Measurements from ENCODE around the gene DLGAP1. TPM values are rescaled to one million over a fixed set of nuclear protein-coding genes. Genes with fewer than 3 reads are reported as not detected.
"Not testable (repeated sequence)": the region's sequence is repeated elsewhere in the genome, so short reads cannot be mapped to it uniquely, and the experiment has no call there.

The DLGAP1 gene
- total RNA-seq, 1 donor from 2014 or later: 2.0 TPM

DNA sequence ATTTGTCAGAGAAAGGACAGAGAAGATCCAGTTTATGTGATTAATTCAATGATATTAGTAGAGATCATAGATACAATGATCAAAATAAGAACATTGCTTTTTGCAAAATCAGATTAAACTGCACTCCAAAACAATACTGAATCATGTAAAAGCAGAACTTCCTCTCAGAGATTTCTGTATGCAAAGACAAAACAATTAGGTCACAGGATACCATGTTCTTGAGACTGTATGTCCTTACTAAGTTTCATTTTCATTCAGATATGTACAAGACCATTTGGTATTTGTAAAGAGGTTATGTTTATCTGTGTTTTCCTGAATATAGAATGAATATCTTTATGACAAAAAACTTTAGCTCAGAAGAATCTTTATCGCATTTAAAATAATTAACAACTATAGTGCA, 161.8 kb downstream of the DLGAP1 start:
- DNase-seq (ENCODE audit: extremely low read depth, low read depth, low spot score): no peak

DNA sequence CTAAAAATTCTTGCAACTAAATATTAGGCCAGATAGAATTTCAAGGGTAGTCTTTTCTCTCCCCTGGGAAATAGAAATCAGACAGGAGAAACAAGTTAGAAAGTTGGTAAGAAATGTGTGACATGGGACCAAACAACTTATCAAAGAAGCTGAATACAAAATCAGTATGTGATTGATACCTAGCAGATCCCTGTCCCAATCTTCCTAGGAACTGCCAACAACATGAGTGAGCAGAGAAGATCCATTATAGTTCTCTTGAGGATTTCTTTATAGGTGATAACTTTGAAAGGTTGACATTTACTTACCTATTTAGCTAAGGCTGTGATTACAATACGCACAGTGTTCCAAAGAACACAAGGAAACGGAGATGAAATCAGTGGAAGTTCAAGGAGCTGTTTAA, 162.4 kb downstream of the DLGAP1 start:
- no peak for DNase-seq (ENCODE audit: extremely low read depth, low read depth, low spot score)

DNA sequence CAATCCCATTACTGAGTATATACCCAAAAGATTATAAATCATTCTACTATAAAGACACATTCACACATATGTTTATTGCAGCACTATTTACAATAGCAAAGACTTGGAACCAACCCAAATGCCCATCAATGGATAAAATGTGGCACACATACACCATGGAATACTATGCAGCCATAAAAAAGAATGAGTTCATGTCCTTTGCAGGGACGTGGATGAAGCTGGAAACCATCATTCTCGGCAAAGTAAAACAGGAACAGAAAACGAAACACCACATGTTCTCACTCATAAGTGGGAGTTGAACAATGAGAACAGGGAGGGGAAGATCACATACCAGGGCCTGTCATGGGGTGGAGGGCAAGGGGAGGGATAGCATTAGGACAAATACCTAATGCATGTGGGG, 167.8 kb downstream of the DLGAP1 start:
- DNase-seq (ENCODE audit: extremely low read depth, low read depth, low spot score): not testable (repeated sequence)

DNA sequence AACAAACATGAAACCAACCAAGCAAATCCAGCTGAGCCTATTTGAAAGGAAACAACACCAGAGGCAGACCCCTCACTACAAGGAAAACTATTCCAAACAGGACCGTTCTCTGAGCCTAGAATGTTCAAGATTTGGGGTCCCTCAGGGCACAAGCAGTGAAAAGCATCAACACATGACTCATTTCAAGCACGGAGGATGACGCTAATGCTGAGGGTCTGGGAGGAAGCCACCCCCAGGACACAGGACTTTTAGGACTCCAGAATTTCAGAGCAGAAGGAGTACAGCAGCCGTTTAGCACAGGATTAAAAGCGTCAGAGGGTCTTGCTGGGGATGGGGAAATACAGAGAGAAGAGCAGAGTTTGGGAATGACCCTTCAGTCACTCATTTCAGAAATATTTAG, 168.9 kb downstream of the DLGAP1 start:
- DNase-seq (ENCODE audit: extremely low read depth, low read depth, low spot score): no peak

DNA sequence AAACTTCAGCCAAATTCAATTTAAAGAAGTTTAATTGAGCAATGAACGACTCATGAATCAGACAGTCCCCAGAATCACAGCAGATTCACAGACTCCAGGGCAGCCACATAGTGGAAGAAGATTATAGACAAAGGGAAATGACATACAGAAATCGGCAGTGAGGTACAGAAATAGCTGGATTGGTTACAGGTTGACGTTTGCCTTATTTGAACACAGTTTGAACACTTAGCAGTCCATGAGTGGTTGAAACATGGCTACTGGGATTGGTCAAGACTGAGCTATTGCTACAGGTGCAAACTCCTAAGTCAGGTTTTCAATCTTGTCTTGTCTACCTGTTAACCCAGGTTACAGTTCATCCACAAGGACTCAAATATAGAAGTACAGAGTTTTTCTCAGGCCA, 169.6 kb downstream of the DLGAP1 start:
- DNase-seq (ENCODE audit: extremely low read depth, low read depth, low spot score): no peak

DNA sequence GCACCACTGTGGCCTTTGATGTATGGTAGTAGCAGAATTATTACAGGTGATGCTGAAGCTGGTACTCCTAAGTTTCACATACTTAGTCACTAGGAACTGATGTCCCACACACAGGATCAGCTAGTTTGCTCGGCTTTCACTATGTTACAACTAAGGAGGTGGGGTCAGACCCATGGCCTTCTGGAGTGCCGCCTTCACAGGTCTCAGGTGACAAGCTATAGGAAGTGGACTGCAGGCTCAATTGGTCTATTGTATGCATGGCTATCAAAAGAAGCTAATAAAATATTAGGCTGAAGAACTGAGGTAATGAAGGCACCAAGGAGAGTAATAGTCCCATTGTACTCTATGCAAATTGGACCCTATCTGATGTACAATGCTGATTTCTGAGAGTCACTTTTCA, 170.6 kb downstream of the DLGAP1 start:
- no peak for DNase-seq (ENCODE audit: extremely low read depth, low read depth, low spot score)

DNA sequence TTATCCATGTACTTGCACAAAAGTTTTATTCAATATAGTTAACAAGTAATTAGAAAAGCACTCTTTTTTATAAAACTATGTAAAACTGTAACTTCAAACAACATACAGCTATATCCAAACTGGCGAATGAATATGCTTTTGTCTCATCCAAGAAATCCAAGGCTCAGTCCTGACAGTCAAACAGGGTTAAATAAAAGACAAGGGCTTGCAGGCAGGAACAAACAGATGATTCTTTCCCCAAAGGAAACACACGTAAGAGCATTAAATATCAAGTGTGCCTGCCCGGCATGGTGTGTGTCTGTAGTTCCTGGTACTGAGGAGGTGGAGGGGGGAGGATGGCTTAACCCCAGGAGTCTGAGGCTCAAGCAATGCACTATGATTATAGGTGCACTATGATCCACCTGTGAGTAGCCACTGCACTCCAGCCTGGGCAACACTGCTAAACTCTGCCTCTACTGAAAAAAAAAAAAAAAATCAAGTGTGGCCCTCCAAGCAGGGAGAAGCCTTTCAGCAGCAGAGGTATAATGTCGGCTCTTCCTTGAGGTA, 171.3 kb downstream of the DLGAP1 start:
- DNase-seq (ENCODE audit: extremely low read depth, low read depth, low spot score): no peak

DNA sequence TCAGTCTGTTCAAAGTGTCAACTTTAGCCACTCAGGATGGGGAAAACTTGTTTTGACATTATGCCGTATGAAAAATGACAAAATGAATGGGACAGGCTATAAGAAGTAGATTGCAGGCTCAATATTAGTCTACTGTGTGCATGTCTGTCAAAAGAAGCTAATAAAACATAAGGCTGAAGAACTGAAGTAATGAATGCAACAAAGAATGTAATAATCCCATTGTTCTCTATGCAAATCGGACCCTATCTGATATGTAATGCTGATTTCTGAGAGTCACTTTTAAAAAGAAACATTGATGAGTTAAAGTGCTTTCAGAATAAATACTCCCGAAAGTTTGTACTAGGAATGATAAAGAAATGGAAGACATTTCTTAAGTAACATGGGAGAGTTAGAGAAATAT, 172.2 kb downstream of the DLGAP1 start:
- no peak for DNase-seq (ENCODE audit: extremely low read depth, low read depth, low spot score)

DNA sequence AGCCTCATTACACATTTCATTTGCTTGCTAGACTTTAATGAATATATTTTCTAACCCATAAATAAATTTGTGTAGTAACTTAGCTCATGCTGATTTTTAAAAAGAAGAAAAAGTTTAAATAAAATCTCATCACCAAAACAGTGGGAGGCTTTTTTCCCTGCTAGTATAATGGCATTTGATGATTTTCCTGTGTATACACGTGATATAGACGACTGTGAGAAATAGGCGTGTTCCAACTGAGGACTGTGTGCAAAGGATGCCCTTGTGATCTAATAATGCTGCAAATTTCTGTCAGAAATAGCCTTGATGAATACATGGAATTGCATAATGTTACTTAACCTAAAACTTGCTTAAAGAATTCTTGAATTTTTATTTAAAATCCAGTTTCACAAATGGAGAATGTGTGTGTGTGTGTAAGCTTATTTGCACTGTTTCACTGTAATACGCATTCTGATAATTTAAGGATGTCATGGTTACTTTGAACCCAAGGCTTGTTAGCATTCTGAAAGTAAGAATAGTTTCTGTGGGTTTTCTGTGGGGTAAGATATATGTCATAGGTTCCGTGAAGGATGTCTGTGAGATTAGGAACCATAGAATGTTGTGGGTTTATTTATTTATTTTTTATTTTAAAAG, 178.0 kb downstream of the DLGAP1 start:
- no peak for DNase-seq (ENCODE audit: extremely low read depth, low read depth, low spot score)

DNA sequence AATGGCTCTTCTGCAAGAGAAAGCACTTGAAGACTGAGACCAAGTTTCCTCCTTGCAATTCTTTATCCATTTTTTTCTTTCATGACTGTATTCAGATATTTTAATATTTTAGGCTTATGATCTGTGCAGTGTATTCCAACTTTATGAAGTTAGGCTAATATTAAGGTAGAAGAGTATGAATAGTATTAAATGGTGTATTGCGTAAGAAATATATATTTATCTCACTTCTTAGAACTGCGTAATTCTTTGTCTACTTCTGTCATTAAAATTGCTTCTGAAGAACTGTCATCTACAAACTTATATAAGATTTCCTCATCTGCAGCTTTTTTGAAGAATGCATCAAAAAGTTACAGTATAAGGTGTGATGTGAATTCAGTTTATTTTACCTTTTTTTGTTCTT, 183.2 kb downstream of the DLGAP1 start:
- no peak for DNase-seq (ENCODE audit: extremely low read depth, low read depth, low spot score)

DNA sequence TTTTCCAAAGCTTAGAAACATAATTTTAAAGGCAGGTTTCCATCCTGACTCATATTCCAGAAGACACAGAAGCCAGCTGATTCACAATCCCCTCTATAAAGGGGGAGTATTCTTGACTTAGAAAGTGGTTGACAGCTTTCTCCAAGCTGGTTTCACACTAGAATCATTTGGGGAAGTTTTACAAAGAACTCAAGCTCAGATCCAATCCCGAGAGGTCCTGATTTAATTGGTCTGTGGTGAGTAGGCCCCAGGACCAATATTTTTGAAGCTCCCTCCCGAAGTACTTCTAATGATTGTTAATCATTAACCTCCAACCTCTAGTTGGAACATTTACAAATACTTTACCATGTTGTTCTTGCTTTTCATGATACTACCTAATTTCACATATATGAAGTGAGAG, 184.1 kb downstream of the DLGAP1 start:
- no peak for DNase-seq (ENCODE audit: extremely low read depth, low read depth, low spot score)

DNA sequence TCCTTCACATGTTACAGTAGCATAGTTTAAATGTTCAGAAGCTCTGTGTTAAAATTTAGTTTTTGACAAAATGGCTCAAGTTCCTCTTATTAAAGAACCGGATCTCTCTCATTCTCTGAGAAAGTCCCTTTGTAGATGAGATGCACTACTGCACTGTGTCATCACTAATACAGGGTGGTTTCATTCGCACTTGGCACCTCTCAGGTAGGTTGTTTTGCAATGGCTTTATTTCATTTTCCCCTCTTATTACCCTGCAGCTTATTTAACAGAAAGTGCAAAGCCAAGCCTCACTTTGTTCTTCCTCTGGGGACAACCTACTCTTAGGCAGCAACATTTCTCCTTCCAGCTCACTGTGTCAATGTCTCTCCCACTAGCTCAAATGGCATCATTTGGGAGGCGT, 185.1 kb downstream of the DLGAP1 start:
- DNase-seq (ENCODE audit: extremely low read depth, low read depth, low spot score): no peak

DNA sequence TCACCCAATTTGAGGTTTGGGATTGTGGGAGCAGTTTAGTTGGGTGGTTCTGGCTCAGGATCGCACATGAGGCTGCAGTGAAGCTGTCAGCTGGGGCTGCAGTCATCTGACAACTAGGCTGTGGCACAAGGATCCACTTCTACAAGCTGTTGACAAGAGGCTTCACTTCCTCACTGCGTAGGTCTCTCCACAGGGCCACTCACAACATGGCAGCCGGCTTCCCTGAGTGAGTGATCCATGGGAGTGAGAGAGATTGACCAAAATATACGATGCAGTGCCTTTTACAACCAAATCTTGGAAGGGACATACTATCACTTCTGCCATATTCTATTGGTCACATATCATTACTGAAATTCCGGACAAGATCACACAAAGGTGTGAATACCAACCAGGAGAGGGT, 187.5 kb downstream of the DLGAP1 start:
- no peak for DNase-seq (ENCODE audit: extremely low read depth, low read depth, low spot score)

DNA sequence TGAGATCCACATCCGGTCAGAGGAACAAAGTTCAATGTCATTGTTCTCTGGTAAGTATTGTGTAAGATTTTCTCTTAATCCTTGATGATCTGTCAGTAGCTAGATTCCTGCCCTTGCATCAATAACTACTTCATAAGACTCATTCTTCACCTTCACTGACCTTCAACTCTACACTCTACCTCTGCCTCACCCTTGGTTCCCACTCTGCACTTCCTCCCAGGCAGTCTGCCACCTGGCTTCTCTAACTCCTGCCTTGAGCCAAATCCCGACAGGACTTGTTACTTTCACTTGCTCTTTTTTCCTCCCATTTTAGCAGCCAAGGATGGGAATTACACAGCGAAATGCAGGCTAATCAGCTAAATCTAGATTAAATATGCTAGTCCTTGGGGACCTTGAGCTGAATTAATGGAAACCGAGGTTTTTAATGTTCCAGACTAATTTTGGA, 190.7 kb downstream of the DLGAP1 start:
- no peak for DNase-seq (ENCODE audit: extremely low read depth, low read depth, low spot score)

DNA sequence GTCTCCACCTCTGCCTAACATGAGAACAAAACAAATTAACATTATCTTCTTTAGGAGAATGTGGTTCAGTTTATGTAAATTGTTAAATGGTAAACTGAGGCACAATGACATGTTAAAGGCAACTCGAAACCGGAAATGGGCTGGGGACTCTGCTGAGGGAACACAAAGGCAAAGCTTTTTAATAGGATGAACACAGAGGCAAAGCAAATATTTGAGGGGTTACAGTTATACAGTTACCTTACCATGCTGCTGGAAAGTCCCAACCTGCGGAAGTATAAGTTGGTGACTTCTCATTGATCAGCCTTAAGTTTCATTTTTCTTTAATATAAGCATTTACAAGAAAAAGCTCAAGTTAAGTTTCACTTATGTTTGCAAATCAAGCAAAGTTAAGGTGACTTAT, 195.0 kb downstream of the DLGAP1 start:
- no peak for DNase-seq (ENCODE audit: extremely low read depth, low read depth, low spot score)

DNA sequence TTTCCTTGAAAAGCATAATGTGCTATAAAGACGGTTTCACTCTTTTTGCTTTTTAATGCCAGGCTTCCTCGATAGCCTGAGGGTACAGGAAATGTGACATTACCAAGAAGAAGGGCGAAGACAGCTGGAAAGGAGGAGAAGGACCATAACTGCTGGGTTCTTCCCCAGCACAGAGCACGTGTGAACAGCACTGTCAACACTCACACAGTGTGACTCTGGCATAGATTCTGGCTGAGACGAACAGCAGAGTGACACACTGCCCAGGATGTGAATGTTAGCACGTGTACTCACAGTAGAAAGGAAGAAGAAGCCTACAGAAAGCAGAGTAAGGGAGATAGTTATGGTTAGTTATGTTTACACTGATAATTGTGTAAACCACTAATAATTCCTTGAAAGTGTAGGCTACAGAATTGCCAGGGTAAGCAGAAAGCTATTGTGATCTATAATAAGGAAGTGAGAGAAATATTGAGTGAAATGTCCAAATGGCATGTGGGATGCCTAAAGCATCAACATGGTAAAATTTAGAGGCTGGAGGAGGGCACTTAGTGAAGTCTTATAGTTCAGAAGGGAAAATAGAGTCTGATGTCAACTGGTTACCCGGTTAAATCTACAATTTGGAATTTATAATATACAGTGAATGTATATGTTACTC, 198.2 kb downstream of the DLGAP1 start:
- DNase-seq (ENCODE audit: extremely low read depth, low read depth, low spot score): no peak

DNA sequence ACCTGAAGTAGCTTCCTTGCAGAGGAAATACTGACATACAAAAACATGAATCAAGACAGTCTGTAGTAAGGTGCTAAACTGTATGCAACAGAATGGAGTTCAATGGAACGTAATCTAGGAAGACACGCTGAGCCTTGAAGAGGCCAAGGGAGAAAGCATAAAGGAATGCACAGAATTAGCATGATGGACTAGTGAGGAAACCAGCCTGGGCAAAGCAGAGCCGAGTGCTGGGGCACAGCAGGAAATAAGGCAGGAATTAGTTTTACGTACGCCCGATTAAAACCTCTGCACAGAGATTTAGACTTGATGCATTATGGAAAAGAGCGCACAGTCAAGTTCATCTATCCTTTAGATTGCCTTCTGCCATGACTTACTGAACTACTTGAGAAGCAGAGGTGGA, 200.3 kb downstream of the DLGAP1 start:
- DNase-seq (ENCODE audit: extremely low read depth, low read depth, low spot score): no peak

DNA sequence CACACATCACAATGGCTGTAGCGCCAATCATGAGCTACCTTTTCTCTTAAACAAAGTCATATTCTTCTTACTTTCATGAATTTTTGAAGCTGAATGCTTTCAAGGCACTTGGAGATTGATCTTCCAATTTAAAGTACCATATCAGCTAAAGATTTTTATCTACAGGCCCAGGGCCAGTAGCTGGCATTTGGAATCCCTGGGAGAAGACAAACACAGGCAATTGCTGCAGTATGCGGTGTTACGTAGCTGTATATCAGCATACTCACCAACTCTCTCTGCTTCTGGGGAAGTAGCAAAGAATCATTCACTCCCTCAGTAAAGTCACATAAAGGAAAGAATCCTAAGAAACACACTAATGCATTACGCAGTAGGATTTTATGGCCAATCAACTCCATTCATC, 202.3 kb downstream of the DLGAP1 start:
- no peak for DNase-seq (ENCODE audit: extremely low read depth, low read depth, low spot score)

DNA sequence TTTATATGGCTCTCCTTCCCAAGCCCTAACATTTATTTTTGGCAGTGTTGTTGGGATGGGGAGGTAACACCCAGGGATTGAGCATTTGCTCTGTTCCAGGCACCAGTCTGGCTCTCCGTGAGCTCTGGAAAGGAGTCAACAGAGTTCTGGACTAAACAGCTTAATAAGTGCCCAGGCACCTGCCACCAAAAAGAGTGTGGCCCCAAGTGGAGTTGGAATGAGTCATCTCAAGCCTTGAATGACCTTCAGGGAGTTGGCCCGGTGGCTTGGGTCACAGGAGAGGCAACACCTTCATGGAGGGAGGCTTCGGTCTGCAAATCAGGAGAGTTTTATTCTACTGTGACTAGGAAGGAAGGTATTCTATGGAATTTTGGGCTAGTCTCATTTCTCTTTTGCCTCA, 203.2 kb downstream of the DLGAP1 start:
- no peak for DNase-seq (ENCODE audit: extremely low read depth, low read depth, low spot score)

DNA sequence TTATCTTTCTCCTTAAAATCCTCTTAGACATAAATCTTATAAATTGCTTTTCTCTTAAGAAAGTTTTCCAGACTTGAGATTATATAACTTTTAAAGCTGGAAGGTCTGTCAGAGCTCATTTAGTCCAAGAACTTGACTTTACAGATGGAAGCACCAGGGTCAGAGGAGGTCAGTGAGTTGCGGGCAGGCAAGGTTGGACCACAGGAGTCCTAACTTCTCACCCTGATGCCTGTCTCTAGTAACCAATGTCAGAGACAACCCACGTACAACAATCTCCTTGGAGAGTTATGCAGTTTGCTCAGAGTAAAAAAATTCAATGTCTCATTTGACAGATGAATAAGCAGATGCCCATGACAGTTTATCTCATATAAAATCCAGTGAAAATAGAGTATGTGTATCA, 203.9 kb downstream of the DLGAP1 start:
- no peak for DNase-seq (ENCODE audit: extremely low read depth, low read depth, low spot score)

DNA sequence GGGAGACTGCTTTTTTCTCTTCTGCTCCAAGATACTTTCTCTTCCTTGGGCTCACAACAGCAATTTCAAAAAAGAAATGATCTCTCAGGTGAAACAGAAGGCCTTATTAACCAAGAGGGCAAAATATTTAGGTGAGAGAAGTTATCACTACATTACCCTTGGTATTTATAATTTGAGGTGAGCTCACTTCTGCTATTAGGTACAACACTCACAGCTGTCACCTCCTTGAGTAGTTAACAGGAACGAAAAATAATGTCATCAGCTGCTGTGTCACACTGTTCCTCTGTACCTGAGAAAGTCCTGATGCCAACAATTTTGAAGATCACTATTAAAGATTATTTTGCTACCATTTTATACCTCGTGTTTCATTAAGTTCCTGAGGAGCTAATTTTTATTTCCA, 205.0 kb downstream of the DLGAP1 start:
- no peak for DNase-seq (ENCODE audit: extremely low read depth, low read depth, low spot score)

DNA sequence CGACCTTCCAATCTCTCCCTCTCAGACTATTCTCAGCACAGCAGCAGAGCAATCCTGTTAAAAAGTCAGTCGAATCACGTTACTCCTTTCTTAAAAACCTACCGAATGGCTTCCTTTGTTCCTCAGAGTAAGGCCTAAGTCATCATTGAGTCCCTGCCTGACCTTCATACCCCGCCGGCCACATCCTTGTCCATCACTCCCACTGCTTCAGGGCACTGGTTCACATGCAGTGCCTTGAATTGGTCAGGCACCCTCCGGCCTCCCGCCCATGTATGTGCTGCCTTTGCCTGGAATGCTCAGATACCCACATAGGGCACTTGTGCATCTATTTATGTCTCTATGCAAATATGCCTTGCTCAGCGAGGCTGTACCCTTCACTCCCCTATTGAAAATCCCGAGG, 206.4 kb downstream of the DLGAP1 start:
- DNase-seq (ENCODE audit: extremely low read depth, low read depth, low spot score): no peak

DNA sequence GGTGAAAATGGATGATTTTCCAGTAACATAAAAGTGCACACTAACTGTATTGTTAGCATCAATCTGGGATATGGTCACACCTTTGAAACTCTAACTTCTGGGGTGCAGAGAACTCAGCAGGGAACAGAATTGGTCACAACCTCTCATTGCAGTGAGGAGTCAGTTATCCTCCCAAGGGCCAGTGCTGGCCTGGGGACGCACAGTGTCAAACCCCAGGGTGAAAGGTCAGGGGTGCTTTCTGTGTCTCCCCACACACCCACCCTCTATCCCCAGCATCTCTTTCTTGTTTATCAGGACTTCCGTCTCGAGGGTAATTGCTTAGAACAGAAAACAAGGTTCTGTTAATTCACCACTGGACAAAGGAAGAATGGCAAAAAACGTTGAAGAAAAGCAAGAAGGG, 208.7 kb downstream of the DLGAP1 start:
- DNase-seq (ENCODE audit: extremely low read depth, low read depth, low spot score): no peak

Measured in glomerular endothelial cell (primary cell).